Right lobe of liver (tissue), 4 donors: ENCODE results near the gene SPAG16.

Experiments used
- POLR2A ChIP-seq: fragments of 450-650 bp; IDR thresholded peaks from one replicate; pipeline ENCODE4 v1.6.1; 2017; ENCODE audit warnings: antibody characterized with exemption, mild to moderate bottlenecking
- TF ChIP-seq, protein P1 (sequence below), 4 donors: fragments of 200-600 bp in 3 of 4; fragments of 450-650 bp in 1 of 4; IDR thresholded peaks; one replicate each; pipeline versions ENCODE4 v1.5.1 to v1.8.0; 2016 to 2022; ENCODE audit warnings: antibody characterized with exemption in 4 of 4, mild to moderate bottlenecking in 2 of 4
- donor health status: DM: no; HTN: no; CAD: no.
- donor health status: DM: no; HTN: no; CAD: no.
- donor health status: DM: no; HTN: yes; CAD: no.

DNA sequence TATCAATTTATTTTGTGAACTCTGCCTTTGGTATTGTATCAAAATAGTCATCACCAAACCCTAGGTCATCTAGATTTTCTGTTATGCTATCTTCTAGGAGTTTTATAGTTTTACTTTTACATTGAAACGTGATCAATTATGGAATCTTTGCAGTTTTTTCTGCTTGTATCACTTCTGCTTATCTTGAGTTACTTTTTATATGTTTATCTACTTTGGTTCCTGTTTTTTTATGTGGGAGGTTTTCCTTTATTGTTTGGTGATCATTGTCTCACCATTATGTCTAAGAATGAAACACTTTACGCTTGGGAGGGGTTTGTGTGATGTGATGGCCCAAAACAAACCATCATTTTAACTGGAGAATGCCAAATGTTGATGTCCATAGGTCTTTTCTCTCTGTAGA is 261.2 kb downstream of the SPAG16 start:
- TF ChIP-seq, protein P1, sequence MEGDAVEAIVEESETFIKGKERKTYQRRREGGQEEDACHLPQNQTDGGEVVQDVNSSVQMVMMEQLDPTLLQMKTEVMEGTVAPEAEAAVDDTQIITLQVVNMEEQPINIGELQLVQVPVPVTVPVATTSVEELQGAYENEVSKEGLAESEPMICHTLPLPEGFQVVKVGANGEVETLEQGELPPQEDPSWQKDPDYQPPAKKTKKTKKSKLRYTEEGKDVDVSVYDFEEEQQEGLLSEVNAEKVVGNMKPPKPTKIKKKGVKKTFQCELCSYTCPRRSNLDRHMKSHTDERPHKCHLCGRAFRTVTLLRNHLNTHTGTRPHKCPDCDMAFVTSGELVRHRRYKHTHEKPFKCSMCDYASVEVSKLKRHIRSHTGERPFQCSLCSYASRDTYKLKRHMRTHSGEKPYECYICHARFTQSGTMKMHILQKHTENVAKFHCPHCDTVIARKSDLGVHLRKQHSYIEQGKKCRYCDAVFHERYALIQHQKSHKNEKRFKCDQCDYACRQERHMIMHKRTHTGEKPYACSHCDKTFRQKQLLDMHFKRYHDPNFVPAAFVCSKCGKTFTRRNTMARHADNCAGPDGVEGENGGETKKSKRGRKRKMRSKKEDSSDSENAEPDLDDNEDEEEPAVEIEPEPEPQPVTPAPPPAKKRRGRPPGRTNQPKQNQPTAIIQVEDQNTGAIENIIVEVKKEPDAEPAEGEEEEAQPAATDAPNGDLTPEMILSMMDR (IDR thresholded peaks at IDR 0.05): no peak
- TF ChIP-seq POLR2A: no peak
